KOPT-K1 (cell line): ENCODE data around the gene AFP.

Experiments
- H3K27ac ChIP-seq: fragments of 200-600 bp; sonication (generic); 2 replicates; pipeline ENCODE4 v1.5.1; 2016; ENCODE audit warnings: antibody characterized with exemption, mild to moderate bottlenecking, low read depth, low read length; ENCODE audit not compliant: poor library complexity, severe bottlenecking
- H3K36me3 ChIP-seq: fragments of 200-600 bp; sonication (generic); 2 replicates; pipeline ENCODE4 v1.5.1; 2017; ENCODE audit warnings: antibody characterized with exemption, mild to moderate bottlenecking, low read length, moderate library complexity; ENCODE audit not compliant: insufficient read depth
- H3K9me3 ChIP-seq: fragments of 200-600 bp; sonication (generic); 2 replicates; pipeline ENCODE4 v1.5.1; 2017; ENCODE audit warnings: antibody characterized with exemption, low read length, mild to moderate bottlenecking; ENCODE audit not compliant: insufficient read depth, poor library complexity, severe bottlenecking

Gene AFP

GRCh38 chr4:73409012-73409862 lies 26.8 kb upstream of the AFP start:
- no peaks in the 10 kb centered on the region for H3K9me3 ChIP-seq
- H3K27ac ChIP-seq, result no peak overlapping the region
- no peaks in the 10 kb centered on the region for H3K36me3 ChIP-seq

DNA sequence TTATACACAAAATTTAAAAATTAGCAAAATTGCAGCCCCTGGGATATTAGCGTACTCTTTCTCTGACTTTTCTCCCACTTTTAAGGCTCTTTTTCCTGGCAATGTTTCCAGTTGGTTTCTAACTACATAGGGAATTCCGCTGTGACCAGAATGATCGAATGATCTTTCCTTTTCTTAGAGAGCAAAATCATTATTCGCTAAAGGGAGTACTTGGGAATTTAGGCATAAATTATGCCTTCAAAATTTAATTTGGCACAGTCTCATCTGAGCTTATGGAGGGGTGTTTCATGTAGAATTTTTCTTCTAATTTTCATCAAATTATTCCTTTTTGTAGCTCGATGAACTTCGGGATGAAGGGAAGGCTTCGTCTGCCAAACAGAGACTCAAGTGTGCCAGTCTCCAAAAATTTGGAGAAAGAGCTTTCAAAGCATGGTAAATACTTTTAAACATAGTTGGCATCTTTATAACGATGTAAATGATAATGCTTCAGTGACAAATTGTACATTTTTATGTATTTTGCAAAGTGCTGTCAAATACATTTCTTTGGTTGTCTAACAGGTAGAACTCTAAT lies 26.0 kb upstream of the AFP start:
- no peak overlapping the region for H3K27ac ChIP-seq
- no peaks in the 10 kb centered on the region for H3K9me3 ChIP-seq
- no peaks in the 10 kb centered on the region for H3K36me3 ChIP-seq

DNA sequence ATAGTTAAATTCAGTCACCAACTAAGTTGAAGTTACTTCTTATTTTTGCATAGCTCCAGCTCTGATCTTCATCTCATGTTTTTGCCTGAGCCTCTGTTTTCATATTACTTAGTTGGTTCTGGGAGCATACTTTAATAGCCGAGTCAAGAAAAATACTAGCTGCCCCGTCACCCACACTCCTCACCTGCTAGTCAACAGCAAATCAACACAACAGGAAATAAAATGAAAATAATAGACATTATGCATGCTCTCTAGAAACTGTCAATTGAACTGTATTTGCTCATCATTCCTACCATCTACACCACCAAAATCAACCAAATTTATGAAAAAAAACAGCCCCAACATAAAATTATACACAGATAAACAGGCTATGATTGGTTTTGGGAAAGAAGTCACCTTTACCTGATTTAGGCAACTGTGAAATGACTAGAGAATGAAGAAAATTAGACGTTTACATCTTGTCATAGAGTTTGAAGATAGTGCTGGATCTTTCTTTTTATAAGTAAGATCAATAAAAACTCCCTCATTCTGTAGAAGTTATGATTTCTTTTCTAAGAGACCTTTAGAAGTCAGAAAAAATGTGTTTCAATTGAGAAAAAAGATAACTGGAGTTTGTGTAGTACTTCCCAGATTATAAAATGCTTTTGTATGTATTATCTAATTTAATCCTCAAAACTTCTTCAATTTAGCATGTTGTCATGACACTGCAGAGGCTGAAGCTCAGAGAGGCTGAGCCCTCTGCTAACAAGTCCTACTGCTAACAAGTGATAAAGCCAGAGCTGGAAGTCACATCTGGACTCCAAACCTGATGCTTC lies 24.9 kb upstream of the AFP start:
- Histone ChIP-seq H3K27ac (no peak overlapping the region), H3K36me3 (no peaks in the 10 kb centered on the region), H3K9me3 (no peaks in the 10 kb centered on the region)

GRCh38 chr4:73411731-73412414 lies 24.1 kb upstream of the AFP start:
- no peaks in the 10 kb centered on the region for H3K36me3 ChIP-seq
- no peaks in the 10 kb centered on the region for H3K9me3 ChIP-seq
- no peak overlapping the region for H3K27ac ChIP-seq

DNA sequence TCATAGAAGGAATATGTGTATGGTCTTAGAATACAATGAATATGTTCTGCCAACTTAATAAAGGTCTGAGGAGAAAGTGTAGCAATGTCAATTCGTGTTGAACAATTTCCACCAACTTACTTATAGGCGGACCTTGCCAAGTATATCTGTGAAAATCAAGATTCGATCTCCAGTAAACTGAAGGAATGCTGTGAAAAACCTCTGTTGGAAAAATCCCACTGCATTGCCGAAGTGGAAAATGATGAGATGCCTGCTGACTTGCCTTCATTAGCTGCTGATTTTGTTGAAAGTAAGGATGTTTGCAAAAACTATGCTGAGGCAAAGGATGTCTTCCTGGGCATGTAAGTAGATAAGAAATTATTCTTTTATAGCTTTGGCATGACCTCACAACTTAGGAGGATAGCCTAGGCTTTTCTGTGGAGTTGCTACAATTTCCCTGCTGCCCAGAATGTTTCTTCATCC lies 22.7 kb upstream of the AFP start:
- H3K9me3 ChIP-seq, result no peaks in the 10 kb centered on the region
- no peak overlapping the region for H3K27ac ChIP-seq
- H3K36me3 ChIP-seq, result no peaks in the 10 kb centered on the region

- no peaks in the 10 kb centered on the region for H3K36me3 ChIP-seq
- H3K9me3 ChIP-seq, result no peaks in the 10 kb centered on the region
- no peak overlapping the region for H3K27ac ChIP-seq
Observed at GRCh38 chr4:73414936-73415271, 21.1 kb upstream of the AFP start.

GRCh38 chr4:73415807-73416238 lies 20.2 kb upstream of the AFP start:
- H3K36me3 ChIP-seq, result no peaks in the 10 kb centered on the region
- H3K27ac ChIP-seq, result no peak overlapping the region
- H3K9me3 ChIP-seq, result no peaks in the 10 kb centered on the region

DNA sequence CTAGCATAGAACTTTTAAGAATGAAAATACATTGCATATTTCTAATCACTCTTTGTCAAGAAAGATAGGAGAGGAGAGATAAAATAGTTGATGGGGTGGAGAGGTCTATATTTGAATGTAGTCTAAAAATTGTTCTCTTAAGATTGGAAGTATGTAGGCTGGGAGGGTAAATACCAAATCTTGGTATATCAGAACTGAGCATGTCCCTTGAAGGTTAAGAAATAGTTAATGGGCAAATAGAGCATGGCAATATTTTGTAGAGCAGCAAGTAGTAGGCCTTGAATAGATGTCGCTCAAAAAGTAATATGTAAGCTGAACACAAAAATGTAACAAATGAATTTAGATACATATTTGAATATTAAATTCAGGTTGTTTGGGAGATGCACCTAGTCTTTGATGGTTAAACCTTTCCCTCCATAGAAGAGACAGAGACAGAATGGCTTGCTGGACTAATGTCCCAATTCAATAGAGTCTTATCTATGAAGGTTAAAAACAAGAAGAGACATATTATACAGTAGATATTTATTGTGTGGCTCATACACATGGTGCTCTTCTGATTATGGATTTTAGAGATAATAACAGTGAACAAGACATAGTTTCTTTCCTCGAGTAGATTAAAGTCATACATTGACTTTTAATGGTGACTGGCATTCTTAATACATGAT lies 19.5 kb upstream of the AFP start:
- Histone ChIP-seq H3K27ac (no peak overlapping the region), H3K9me3 (no peaks in the 10 kb centered on the region), H3K36me3 (no peaks in the 10 kb centered on the region)

- Histone ChIP-seq H3K36me3 (no peaks in the 10 kb centered on the region), H3K9me3 (no peaks in the 10 kb centered on the region), H3K27ac (no peak overlapping the region)
Observed at GRCh38 chr4:73417342-73417741, 18.7 kb upstream of the AFP start.

GRCh38 chr4:73417973-73418372 lies 18.0 kb upstream of the AFP start:
- Histone ChIP-seq H3K36me3 (no peaks in the 10 kb centered on the region), H3K27ac (no peak overlapping the region), H3K9me3 (no peaks in the 10 kb centered on the region)

- Histone ChIP-seq H3K27ac (no peak overlapping the region), H3K36me3 (no peaks in the 10 kb centered on the region), H3K9me3 (no peaks in the 10 kb centered on the region)
Observed at GRCh38 chr4:73418677-73419076, 17.3 kb upstream of the AFP start.

DNA sequence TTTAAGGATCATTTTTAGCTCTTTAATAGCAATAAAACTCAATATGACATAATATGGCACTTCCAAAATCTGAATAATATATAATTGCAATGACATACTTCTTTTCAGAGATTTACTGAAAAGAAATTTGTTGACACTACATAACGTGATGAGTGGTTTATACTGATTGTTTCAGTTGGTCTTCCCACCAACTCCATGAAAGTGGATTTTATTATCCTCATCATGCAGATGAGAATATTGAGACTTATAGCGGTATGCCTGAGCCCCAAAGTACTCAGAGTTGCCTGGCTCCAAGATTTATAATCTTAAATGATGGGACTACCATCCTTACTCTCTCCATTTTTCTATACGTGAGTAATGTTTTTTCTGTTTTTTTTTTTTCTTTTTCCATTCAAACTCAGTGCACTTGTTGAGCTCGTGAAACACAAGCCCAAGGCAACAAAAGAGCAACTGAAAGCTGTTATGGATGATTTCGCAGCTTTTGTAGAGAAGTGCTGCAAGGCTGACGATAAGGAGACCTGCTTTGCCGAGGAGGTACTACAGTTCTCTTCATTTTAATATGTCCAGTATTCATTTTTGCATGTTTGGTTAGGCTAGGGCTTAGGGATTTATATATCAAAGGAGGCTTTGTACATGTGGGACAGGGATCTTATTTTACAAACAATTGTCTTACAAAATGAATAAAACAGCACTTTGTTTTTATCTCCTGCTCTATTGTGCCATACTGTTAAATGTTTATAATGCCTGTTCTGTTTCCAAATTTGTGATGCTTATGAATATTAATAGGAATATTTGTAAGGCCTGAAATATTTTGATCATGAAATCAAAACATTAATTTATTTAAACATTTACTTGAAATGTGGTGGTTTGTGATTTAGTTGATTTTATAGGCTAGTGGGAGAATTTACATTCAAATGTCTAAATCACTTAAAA lies 16.6 kb upstream of the AFP start:
- no peaks in the 10 kb centered on the region for H3K9me3 ChIP-seq
- H3K36me3 ChIP-seq, result no peaks in the 10 kb centered on the region
- H3K27ac ChIP-seq, result no peak overlapping the region

- no peaks in the 10 kb centered on the region for H3K36me3 ChIP-seq
- no peaks in the 10 kb centered on the region for H3K9me3 ChIP-seq
- no peak overlapping the region for H3K27ac ChIP-seq
Observed at GRCh38 chr4:73420615-73421014, 15.4 kb upstream of the AFP start.
